Tibial nerve (tissue), 3 donors: ENCODE results near the gene ST8SIA2.

Experiments used
- CTCF ChIP-seq, 5 experiments: fragments of 200-600 bp in 3 of 5; fragments of 450-650 bp in 2 of 5; sonication (generic) in 3 of 5; IDR thresholded peaks; one replicate each; pipeline ENCODE4 v1.5.1; 2016 to 2019; ENCODE audit warnings: antibody characterized with exemption in 5 of 5, mild to moderate bottlenecking in 3 of 5, moderate library complexity in 2 of 5
- POLR2A ChIP-seq, 2 donors: fragments of 450-650 bp; IDR thresholded peaks; one replicate each; pipeline ENCODE4 v1.6.1; 2017; ENCODE audit warnings: antibody characterized with exemption in 2 of 2, mild to moderate bottlenecking in 2 of 2, moderate library complexity in 2 of 2

GRCh38 chr15:92452143-92452542 lies 58.5 kb downstream of the ST8SIA2 start:
- TF ChIP-seq CTCF (IDR thresholded peaks at IDR 0.05) (no peak), POLR2A (IDR thresholded peaks at IDR 0.05) (no peak)
